Rectal smooth muscle tissue (tissue), 1 donor: ENCODE data around the gene ZNF565.

ENCODE experiments used
- H3K27ac ChIP-seq: one replicate; pipeline ENCODE4 v1.7.0; 2013; ENCODE audit warnings: low read depth, low read length, inconsistent platforms
- H3K27me3 ChIP-seq: one replicate; pipeline ENCODE4 v1.7.0; 2013; ENCODE audit warnings: low read length; ENCODE audit not compliant: control insufficient read depth, insufficient read depth
- H3K36me3 ChIP-seq: one replicate; pipeline ENCODE4 v1.7.0; 2013; ENCODE audit warnings: low read length; ENCODE audit not compliant: control insufficient read depth, insufficient read depth
- H3K4me1 ChIP-seq: one replicate; pipeline ENCODE4 v1.7.0; 2013; ENCODE audit warnings: low read length; ENCODE audit not compliant: control insufficient read depth, insufficient read depth
- H3K4me3 ChIP-seq: one replicate; pipeline ENCODE4 v1.7.0; 2013; ENCODE audit warnings: low read length
- H3K9ac ChIP-seq: one replicate; pipeline ENCODE4 v1.7.0; 2013; ENCODE audit warnings: low read length

Gene ZNF565

GRCh38 chr19:36214386-36215275, at the start of gene ZNF565, which contains the start of gene ZNF146:
ZNF565 (minus strand) TSS chr19:36214665; CDS start chr19:36201985, 12,680 bp downstream.
ZNF146 (plus strand) TSS chr19:36215106; CDS start chr19:36236441, 21,335 bp downstream.
- Histone ChIP-seq H3K27me3 (no peaks in the 10 kb centered on the region), H3K36me3 (no peaks in the 10 kb centered on the region), H3K27ac (peak within 1 kb of the TSS; percentile 98), H3K4me1 (peaks cover 4% of the 10 kb centered on the region), H3K4me3 (peak within 1 kb of the TSS; percentile 91), H3K9ac (peak within 1 kb of the TSS; percentile 90)

GRCh38 chr19:36259211-36259610, 44.7 kb upstream of the ZNF565 start:
- Histone ChIP-seq H3K4me3 (no peak overlapping the region), H3K9ac (no peak overlapping the region), H3K4me1 (no peaks in the 10 kb centered on the region), H3K27ac (no peak overlapping the region), H3K27me3 (no peaks in the 10 kb centered on the region), H3K36me3 (no peaks in the 10 kb centered on the region)

GRCh38 chr19:36258028-36258875, 43.8 kb upstream of the ZNF565 start:
- Histone ChIP-seq H3K4me3 (peak overlapping the region; percentile 53), H3K27me3 (no peaks in the 10 kb centered on the region), H3K4me1 (no peaks in the 10 kb centered on the region), H3K36me3 (no peaks in the 10 kb centered on the region), H3K27ac (no peak overlapping the region), H3K9ac (no peak overlapping the region)

GRCh38 chr19:36257520-36257876, 43.0 kb upstream of the ZNF565 start:
- no peaks in the 10 kb centered on the region for H3K27me3 ChIP-seq
- no peak overlapping the region for H3K27ac ChIP-seq
- no peaks in the 10 kb centered on the region for H3K4me1 ChIP-seq
- no peaks in the 10 kb centered on the region for H3K36me3 ChIP-seq
- H3K9ac ChIP-seq: no peak overlapping the region
- peak overlapping the region; percentile 53 for H3K4me3 ChIP-seq

GRCh38 chr19:36256853-36257519, 42.5 kb upstream of the ZNF565 start:
- Histone ChIP-seq H3K27ac (no peak overlapping the region), H3K27me3 (no peaks in the 10 kb centered on the region), H3K36me3 (no peaks in the 10 kb centered on the region), H3K4me3 (peak overlapping the region; percentile 53), H3K9ac (no peak overlapping the region), H3K4me1 (no peaks in the 10 kb centered on the region)

GRCh38 chr19:36256064-36256463, 41.6 kb upstream of the ZNF565 start:
- Histone ChIP-seq H3K27me3 (no peaks in the 10 kb centered on the region), H3K4me3 (no peak overlapping the region), H3K36me3 (no peaks in the 10 kb centered on the region), H3K4me1 (no peaks in the 10 kb centered on the region), H3K27ac (no peak overlapping the region), H3K9ac (no peak overlapping the region)

- Histone ChIP-seq H3K4me3 (no peak overlapping the region), H3K9ac (no peak overlapping the region), H3K27ac (no peak overlapping the region), H3K27me3 (no peaks in the 10 kb centered on the region), H3K36me3 (no peaks in the 10 kb centered on the region), H3K4me1 (no peaks in the 10 kb centered on the region)
Measured at GRCh38 chr19:36255316-36255715, 40.9 kb upstream of the ZNF565 start.

GRCh38 chr19:36254848-36255247, 40.4 kb upstream of the ZNF565 start:
- Histone ChIP-seq H3K4me3 (no peak overlapping the region), H3K27me3 (no peaks in the 10 kb centered on the region), H3K9ac (no peak overlapping the region), H3K27ac (no peak overlapping the region), H3K4me1 (no peaks in the 10 kb centered on the region), H3K36me3 (no peaks in the 10 kb centered on the region)

GRCh38 chr19:36252047-36252446, 37.6 kb upstream of the ZNF565 start:
- no peak overlapping the region for H3K9ac ChIP-seq
- no peaks in the 10 kb centered on the region for H3K36me3 ChIP-seq
- H3K27me3 ChIP-seq: no peaks in the 10 kb centered on the region
- H3K4me3 ChIP-seq: no peak overlapping the region
- no peak overlapping the region for H3K27ac ChIP-seq
- H3K4me1 ChIP-seq: no peaks in the 10 kb centered on the region

GRCh38 chr19:36246006-36246481, 31.6 kb upstream of the ZNF565 start:
- no peaks in the 10 kb centered on the region for H3K27me3 ChIP-seq
- no peak overlapping the region for H3K27ac ChIP-seq
- H3K4me1 ChIP-seq: no peaks in the 10 kb centered on the region
- peak overlapping the region; percentile 62 for H3K4me3 ChIP-seq
- no peak overlapping the region for H3K9ac ChIP-seq
- H3K36me3 ChIP-seq: no peaks in the 10 kb centered on the region

GRCh38 chr19:36245210-36246005, 30.9 kb upstream of the ZNF565 start:
- Histone ChIP-seq H3K27ac (no peak overlapping the region), H3K9ac (no peak overlapping the region), H3K36me3 (no peaks in the 10 kb centered on the region), H3K4me3 (peak overlapping the region; percentile 62), H3K4me1 (no peaks in the 10 kb centered on the region), H3K27me3 (no peaks in the 10 kb centered on the region)
